Loucy (cell line): Measurements from ENCODE around the gene C3orf70.

Experiments
- H2AFZ ChIP-seq: fragments of 200-600 bp; sonication (generic); 2 replicates; pipeline ENCODE4 v1.6.0; 2016; ENCODE audit warnings: antibody characterized with exemption, mild to moderate bottlenecking, low read length, moderate library complexity
- H3F3A ChIP-seq: fragments of 200-600 bp; 2 replicates; pipeline ENCODE4 v1.6.0; 2016; ENCODE audit warnings: antibody characterized with exemption, low read depth, mild to moderate bottlenecking
- H3K27me3 ChIP-seq: fragments of 200-600 bp; sonication (generic); 2 replicates; pipeline ENCODE4 v1.6.1; 2014; ENCODE audit warnings: low read length, mild to moderate bottlenecking; ENCODE audit not compliant: insufficient read depth, poor library complexity, severe bottlenecking
- H3K36me3 ChIP-seq: fragments of 200-600 bp; sonication (generic); 2 replicates; pipeline ENCODE4 v1.6.1; 2016; ENCODE audit warnings: low read length; ENCODE audit not compliant: insufficient read depth
- H3K4me1 ChIP-seq: fragments of 200-600 bp; sonication (generic); 2 replicates; pipeline ENCODE4 v1.5.1; 2014; ENCODE audit warnings: low read length, mild to moderate bottlenecking; ENCODE audit not compliant: insufficient read depth, poor library complexity, severe bottlenecking
- H3K4me2 ChIP-seq: fragments of 200-600 bp; sonication (generic); 2 replicates; pipeline ENCODE4 v1.6.0; 2014; ENCODE audit warnings: antibody characterized with exemption, low read length, low read depth, mild to moderate bottlenecking; ENCODE audit not compliant: poor library complexity, severe bottlenecking
- H3K4me3 ChIP-seq: fragments of 200-600 bp; sonication (generic); 2 replicates; pipeline ENCODE4 v1.5.1; 2014; ENCODE audit warnings: low read length, mild to moderate bottlenecking, mixed read lengths; ENCODE audit not compliant: poor library complexity, severe bottlenecking
- H3K79me2 ChIP-seq: fragments of 200-600 bp; sonication (generic); 2 replicates; pipeline ENCODE4 v1.6.1; 2014; ENCODE audit warnings: low read length; ENCODE audit not compliant: insufficient read depth
- H3K9ac ChIP-seq: fragments of 200-600 bp; sonication (generic); 2 replicates; pipeline ENCODE4 v1.6.0; 2014; ENCODE audit warnings: mild to moderate bottlenecking, low read depth, low read length, moderate library complexity; ENCODE audit not compliant: poor library complexity, severe bottlenecking
- H3K9me2 ChIP-seq: fragments of 200-600 bp; sonication (generic); replicated peaks from 2 replicates; pipeline ENCODE4 v1.6.1; 2016; ENCODE audit warnings: low read depth, low read length, mixed read lengths
- H3K9me3 ChIP-seq: fragments of 200-600 bp; sonication (generic); 2 replicates; pipeline ENCODE4 v1.6.1; 2014; ENCODE audit warnings: mild to moderate bottlenecking, antibody characterized with exemption, low read length, low read depth; ENCODE audit not compliant: insufficient read depth
- H4K20me1 ChIP-seq: fragments of 200-600 bp; sonication (generic); 2 replicates; pipeline ENCODE4 v1.6.0; 2014; ENCODE audit warnings: antibody characterized with exemption, low read length, mild to moderate bottlenecking; ENCODE audit not compliant: insufficient read depth, poor library complexity, severe bottlenecking
- CTCF ChIP-seq: fragments of 200-600 bp; sonication (generic); conservative IDR thresholded peaks from 2 replicates; pipeline ENCODE4 v1.5.1; 2014; ENCODE audit warnings: mild to moderate bottlenecking, antibody characterized with exemption, low read length
- EZH2phosphoT487 ChIP-seq: fragments of 200-600 bp; IDR thresholded peaks from 2 replicates; pipeline ENCODE4 v1.6.1; 2018; ENCODE audit warnings: antibody characterized with exemption, mild to moderate bottlenecking, moderate library complexity, borderline replicate concordance

The C3orf70 gene

DNA sequence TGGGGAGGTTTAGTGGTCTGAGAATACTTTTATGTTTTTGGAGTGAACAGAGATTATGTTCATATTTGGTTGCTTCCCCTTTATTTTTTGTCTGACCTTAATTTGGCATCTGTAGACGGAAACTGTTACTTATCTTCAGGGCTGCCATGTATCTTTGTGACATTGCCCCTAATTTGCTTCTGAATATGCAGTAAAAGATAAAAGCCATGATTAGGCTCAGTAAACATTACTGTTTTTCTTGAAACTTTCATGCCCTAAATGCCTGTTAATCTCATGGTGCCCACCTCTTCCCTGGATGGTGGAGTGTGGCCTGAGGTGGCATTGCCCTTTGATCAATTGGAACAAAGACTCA lies 106.7 kb downstream of the C3orf70 start:
- Histone ChIP-seq H3K4me2 (no peak overlapping the region), H3K27me3 (no peaks in the 10 kb centered on the region), H3K9ac (no peak overlapping the region), H3K9me2 (no peaks in the 10 kb centered on the region), H3K79me2 (no peaks in the 10 kb centered on the region), H3K4me3 (no peak overlapping the region), H3F3A (no peaks in the 10 kb centered on the region), H2AFZ (no peak overlapping the region), H3K4me1 (no peaks in the 10 kb centered on the region), H3K9me3 (no peaks in the 10 kb centered on the region), H4K20me1 (no peaks in the 10 kb centered on the region), H3K36me3 (peaks cover 19% of the 10 kb centered on the region; the same call in 1 of the 2 replicates)
- TF ChIP-seq EZH2phosphoT487, result no peak
- no peak for TF ChIP-seq CTCF

GRCh38 chr3:185042312-185043050 lies 110.4 kb downstream of the C3orf70 start:
- no peaks in the 10 kb centered on the region for H3K9me2 ChIP-seq
- no peaks in the 10 kb centered on the region for H3F3A ChIP-seq
- H3K4me3 ChIP-seq, result no peak overlapping the region
- no peaks in the 10 kb centered on the region for H3K9me3 ChIP-seq
- H3K36me3 ChIP-seq, result peaks cover 5% of the 10 kb centered on the region; the same call in 1 of the 2 replicates
- no peak overlapping the region for H3K9ac ChIP-seq
- no peak overlapping the region for H3K4me2 ChIP-seq
- H2AFZ ChIP-seq, result no peak overlapping the region
- TF ChIP-seq CTCF, result no peak
- no peaks in the 10 kb centered on the region for H4K20me1 ChIP-seq
- H3K4me1 ChIP-seq, result no peaks in the 10 kb centered on the region
- no peaks in the 10 kb centered on the region for H3K79me2 ChIP-seq
- no peaks in the 10 kb centered on the region for H3K27me3 ChIP-seq

GRCh38 chr3:185041540-185041939 lies 111.3 kb downstream of the C3orf70 start:
- Histone ChIP-seq H4K20me1 (no peaks in the 10 kb centered on the region), H3F3A (no peaks in the 10 kb centered on the region), H3K9ac (no peak overlapping the region), H3K9me2 (no peaks in the 10 kb centered on the region), H3K79me2 (no peaks in the 10 kb centered on the region), H2AFZ (no peak overlapping the region), H3K4me1 (no peaks in the 10 kb centered on the region), H3K4me3 (no peak overlapping the region), H3K27me3 (no peaks in the 10 kb centered on the region), H3K36me3 (peaks cover 5% of the 10 kb centered on the region; the same call in 1 of the 2 replicates), H3K4me2 (no peak overlapping the region), H3K9me3 (no peaks in the 10 kb centered on the region)
- TF ChIP-seq EZH2phosphoT487 (no peak), CTCF (no peak)
